ENCODE data around the gene CD7. TPM values are rescaled to one million over a fixed set of nuclear protein-coding genes. Genes with fewer than 3 reads are reported as not detected.

The CD7 gene
- polyA plus RNA-seq, 1 of the 3 experiments (the other 2 are of a cell fraction) = 0.07 TPM

GRCh38 chr17:82280537-82280936 lies 36.9 kb downstream of the CD7 start (continued):
- no peak for TF ChIP-seq GATA2 (CRISPR knock-in tag; IDR thresholded peaks at IDR 0.05)

GRCh38 chr17:82278786-82279391 lies 38.5 kb downstream of the CD7 start:
- no peak overlapping the region for H3K9ac ChIP-seq
- H4K20me1 ChIP-seq (ENCODE audit: insufficient read depth) = no peaks in the 10 kb centered on the region
- H3K4me2 ChIP-seq = no peak overlapping the region
- no peak for DNase-seq
- no peak overlapping the region for H2AFZ ChIP-seq (ENCODE audit: low read depth)
- 0 out of 2 replicates have a peak, but pooled peaks cover 4% of the 10 kb centered on the region for H3K79me2 ChIP-seq (ENCODE audit: insufficient read depth)
- no peak for TF ChIP-seq FOXJ3 (CRISPR knock-in tag; IDR thresholded peaks at IDR 0.05)
- POLR2A ChIA-PET = no interaction called here
- peaks cover 23 to 32% of the 10 kb centered on the region in 2 experiments for H3K4me1 ChIP-seq (ENCODE audit: control insufficient read depth in 1 of 2, insufficient read depth in 2 of 2, low read depth in 1 of 2, low read length in 1 of 2)
- H3K9me3 ChIP-seq = no peaks in the 10 kb centered on the region
- H3F3A ChIP-seq (replicated peaks; ENCODE audit: insufficient read depth) = peaks cover 8% of the 10 kb centered on the region
- no peaks in the 10 kb centered on the region for H3K9me2 ChIP-seq
- 89% methylated on average over 16 of the region's 16 CpGs for WGBS (ENCODE audit: low lambda C conversion rate)
- no peaks in the 10 kb centered on the region for H3K36me3 ChIP-seq (replicated peaks in 1 of 2; ENCODE audit: control insufficient read depth in 1 of 2, insufficient read depth in 2 of 2, low read length in 1 of 2)
- CTCF ChIA-PET = no interaction called here
- no peak overlapping the region for H3K27ac ChIP-seq (ENCODE audit: low read depth in 2 of 2, low read length in 1 of 2)
- H3K27me3 ChIP-seq (ENCODE audit: insufficient read depth) = no peaks in the 10 kb centered on the region
- no peak overlapping the region for H3K4me3 ChIP-seq (ENCODE audit: low read depth in 2 of 2, low read length in 1 of 2)

- TF ChIP-seq MAX (IDR thresholded peaks at IDR 0.05; ENCODE audit: low read depth) = no peak
- TF ChIP-seq MXI1 (IDR thresholded peaks at IDR 0.05; ENCODE audit: low read depth, low read length) = no peak
- TF ChIP-seq NRF1 (IDR thresholded peaks at IDR 0.05; ENCODE audit: low read depth, low read length) = no peak
- no peak for TF ChIP-seq ZBTB33 (IDR thresholded peaks at IDR 0.05; ENCODE audit: borderline replicate concordance, low read depth)
- TF ChIP-seq, protein P1, sequence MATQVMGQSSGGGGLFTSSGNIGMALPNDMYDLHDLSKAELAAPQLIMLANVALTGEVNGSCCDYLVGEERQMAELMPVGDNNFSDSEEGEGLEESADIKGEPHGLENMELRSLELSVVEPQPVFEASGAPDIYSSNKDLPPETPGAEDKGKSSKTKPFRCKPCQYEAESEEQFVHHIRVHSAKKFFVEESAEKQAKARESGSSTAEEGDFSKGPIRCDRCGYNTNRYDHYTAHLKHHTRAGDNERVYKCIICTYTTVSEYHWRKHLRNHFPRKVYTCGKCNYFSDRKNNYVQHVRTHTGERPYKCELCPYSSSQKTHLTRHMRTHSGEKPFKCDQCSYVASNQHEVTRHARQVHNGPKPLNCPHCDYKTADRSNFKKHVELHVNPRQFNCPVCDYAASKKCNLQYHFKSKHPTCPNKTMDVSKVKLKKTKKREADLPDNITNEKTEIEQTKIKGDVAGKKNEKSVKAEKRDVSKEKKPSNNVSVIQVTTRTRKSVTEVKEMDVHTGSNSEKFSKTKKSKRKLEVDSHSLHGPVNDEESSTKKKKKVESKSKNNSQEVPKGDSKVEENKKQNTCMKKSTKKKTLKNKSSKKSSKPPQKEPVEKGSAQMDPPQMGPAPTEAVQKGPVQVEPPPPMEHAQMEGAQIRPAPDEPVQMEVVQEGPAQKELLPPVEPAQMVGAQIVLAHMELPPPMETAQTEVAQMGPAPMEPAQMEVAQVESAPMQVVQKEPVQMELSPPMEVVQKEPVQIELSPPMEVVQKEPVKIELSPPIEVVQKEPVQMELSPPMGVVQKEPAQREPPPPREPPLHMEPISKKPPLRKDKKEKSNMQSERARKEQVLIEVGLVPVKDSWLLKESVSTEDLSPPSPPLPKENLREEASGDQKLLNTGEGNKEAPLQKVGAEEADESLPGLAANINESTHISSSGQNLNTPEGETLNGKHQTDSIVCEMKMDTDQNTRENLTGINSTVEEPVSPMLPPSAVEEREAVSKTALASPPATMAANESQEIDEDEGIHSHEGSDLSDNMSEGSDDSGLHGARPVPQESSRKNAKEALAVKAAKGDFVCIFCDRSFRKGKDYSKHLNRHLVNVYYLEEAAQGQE (IDR thresholded peaks at IDR 0.05; ENCODE audit: low read depth, low read length) = no peak
- 93% methylated on average over 9 of the region's 9 CpGs for WGBS (ENCODE audit: low lambda C conversion rate)
- POLR2A ChIA-PET = no interaction called here
These were observed 39.1 kb downstream of the CD7 start for GRCh38 chr17:82278308-82278707.

More at GRCh38 chr17:82278308-82278707, 39.1 kb downstream of the CD7 start:
- Histone ChIP-seq H3K4me3 (ENCODE audit: low read depth in 2 of 2, low read length in 1 of 2) (no peak overlapping the region), H3K36me3 (replicated peaks in 1 of 2; ENCODE audit: control insufficient read depth in 1 of 2, insufficient read depth in 2 of 2, low read length in 1 of 2) (no peaks in the 10 kb centered on the region), H3K27ac (ENCODE audit: low read depth in 2 of 2, low read length in 1 of 2) (no peak overlapping the region), H3K4me2 (no peak overlapping the region), H2AFZ (ENCODE audit: low read depth) (no peak overlapping the region), H3K79me2 (ENCODE audit: insufficient read depth) (peaks cover 6% of the 10 kb centered on the region; the same call in 1 of the 2 replicates), H4K20me1 (ENCODE audit: insufficient read depth) (no peaks in the 10 kb centered on the region), H3F3A (replicated peaks; ENCODE audit: insufficient read depth) (peaks cover 8% of the 10 kb centered on the region), H3K9me2 (no peaks in the 10 kb centered on the region), H3K4me1 (ENCODE audit: control insufficient read depth in 1 of 2, insufficient read depth in 2 of 2, low read depth in 1 of 2, low read length in 1 of 2) (peaks cover 18 to 29% of the 10 kb centered on the region in 2 experiments), H3K27me3 (ENCODE audit: insufficient read depth) (no peaks in the 10 kb centered on the region), H3K9ac (no peak overlapping the region), H3K9me3 (no peaks in the 10 kb centered on the region)
- CTCF ChIA-PET = no interaction called here
- no peak for DNase-seq

Measured in SK-N-SH (cell line).